Fibroblast of pulmonary artery (primary cell): ENCODE measurements around the gene MARCHF5.

Experiments
- DNase-seq: peaks from one replicate; pipeline ENCODE4 v3.0.0-alpha.2; 2010; ENCODE audit warnings: low read depth
- H3K4me3 ChIP-seq: replicated peaks from 2 replicates; pipeline ENCODE4 v1.5.1; 2011; ENCODE audit warnings: low read depth, mild to moderate bottlenecking, control low read depth, low read length, moderate library complexity
- CTCF ChIP-seq: IDR thresholded peaks from 2 replicates; pipeline ENCODE4 v1.5.1; 2011; ENCODE audit warnings: mild to moderate bottlenecking, control low read depth, low read length, inconsistent platforms; ENCODE audit errors: missing control alignments

MARCHF5 gene

GRCh38 chr10:92263396-92263795, 27.6 kb upstream of the MARCHF5 start:
- no peak overlapping the region for H3K4me3 ChIP-seq
- no peak for DNase-seq
- TF ChIP-seq CTCF: no peak

GRCh38 chr10:92264249-92264648, 26.7 kb upstream of the MARCHF5 start:
- no peak overlapping the region for H3K4me3 ChIP-seq
- no peak for TF ChIP-seq CTCF
- DNase-seq: no peak

GRCh38 chr10:92265687-92266258, 25.2 kb upstream of the MARCHF5 start:
- H3K4me3 ChIP-seq: no peak overlapping the region
- no peak for TF ChIP-seq CTCF
- no peak for DNase-seq

GRCh38 chr10:92267343-92267742, 23.6 kb upstream of the MARCHF5 start:
- no peak for TF ChIP-seq CTCF
- H3K4me3 ChIP-seq: no peak overlapping the region
- no peak for DNase-seq

- DNase-seq: no peak
- H3K4me3 ChIP-seq: no peak overlapping the region
- TF ChIP-seq CTCF: no peak
These were observed 22.2 kb upstream of the MARCHF5 start for GRCh38 chr10:92268748-92269147.

GRCh38 chr10:92274071-92274470, 16.9 kb upstream of the MARCHF5 start:
- TF ChIP-seq CTCF: no peak
- no peak for DNase-seq
- H3K4me3 ChIP-seq: no peak overlapping the region

- peak; percentile 19 for DNase-seq
- H3K4me3 ChIP-seq: no peak overlapping the region
- no peak for TF ChIP-seq CTCF
These were observed 11.8 kb upstream of the MARCHF5 start for GRCh38 chr10:92278996-92279696.
